H1 (cell line): Measurements from ENCODE around the gene PCDHGA2. TPM values are rescaled to one million over a fixed set of nuclear protein-coding genes. Genes with fewer than 3 reads are reported as not detected.
A peak's percentile ranks its signal among the peaks of the same experiment; 100 is the strongest.

Source experiments
- CTCF ChIA-PET: fragments of 300-600 bp; sonication (Branson Sonifier 250); formaldehyde crosslinking; loops from one replicate; lab custom pipeline; 2021; ENCODE audit not compliant: partially characterized antibody; lab: Charles Lee
- POLR2A ChIA-PET: fragments of 300-600 bp; sonication (Branson Sonifier 250); formaldehyde crosslinking; loops from one replicate; lab custom pipeline; 2021; ENCODE audit warnings: inconsistent platforms; ENCODE audit not compliant: partially characterized antibody; lab: Charles Lee
- DNase-seq, 2 experiments: peaks; one replicate each; pipeline versions ENCODE4 v3.0.0 to v3.0.0-alpha.2; 2010 to 2022; ENCODE audit warnings: low spot score in 2 of 2, low read depth in 1 of 2, mixed read lengths in 1 of 2
- FAIRE-seq: peaks from 2 replicates; lab custom pipeline; 2011; peaks lifted over from hg19 to GRCh38; lab: Jason Lieb, UNC
- H2AFZ ChIP-seq: 2 replicates; pipeline ENCODE4 v1.8.1; 2012; ENCODE audit warnings: low read length, inconsistent platforms
- H2AK5ac ChIP-seq: 2 replicates; pipeline ENCODE4 v1.6.1; 2013; ENCODE audit warnings: low read depth, low read length
- H2BK120ac ChIP-seq: replicated peaks from 2 replicates; pipeline ENCODE3; 2013; ENCODE audit warnings: low read depth, low read length, inconsistent platforms
- H2BK12ac ChIP-seq: 2 replicates; pipeline ENCODE4 v1.6.1; 2013; ENCODE audit warnings: low read depth, low read length
- H2BK15ac ChIP-seq: 2 replicates; pipeline ENCODE4 v1.6.1; 2013; ENCODE audit warnings: low read length
- H2BK20ac ChIP-seq: 2 replicates; pipeline ENCODE4 v1.6.1; 2013; ENCODE audit warnings: low read length
- H2BK5ac ChIP-seq: 2 replicates; pipeline ENCODE4 v1.6.1; 2013; ENCODE audit warnings: low read depth, low read length
- H3K14ac ChIP-seq: 2 replicates; pipeline ENCODE4 v1.6.1; 2013; ENCODE audit warnings: inconsistent platforms; ENCODE audit not compliant: insufficient read length
- H3K18ac ChIP-seq: 2 replicates; pipeline ENCODE4 v1.6.1; 2013; ENCODE audit warnings: low read length; ENCODE audit errors: extremely low read depth
- H3K23ac ChIP-seq: 2 replicates; pipeline ENCODE4 v1.6.1; 2013; ENCODE audit warnings: inconsistent platforms; ENCODE audit not compliant: insufficient read length
- H3K23me2 ChIP-seq: 2 replicates; pipeline ENCODE4 v1.6.1; 2013; ENCODE audit warnings: low read depth, low read length
- H3K27ac ChIP-seq: 2 replicates; pipeline ENCODE4 v1.6.1; 2011; ENCODE audit warnings: low read depth, low read length, inconsistent platforms
- H3K27me3 ChIP-seq, 4 experiments: replicated peaks in 1 of 4; 1 replicate in 1 of 4; 2 replicates in 3 of 4; pipeline versions ENCODE4 v1.6.1 to v1.8.1; 2011 to 2013; ENCODE audit warnings: low read length in 3 of 4, mild to moderate bottlenecking in 3 of 4, inconsistent platforms in 2 of 4, mixed read lengths in 2 of 4, moderate library complexity in 1 of 4; ENCODE audit not compliant: control insufficient read depth in 3 of 4, insufficient read depth in 3 of 4; ENCODE audit errors: extremely low read depth in 1 of 4
- H3K36me3 ChIP-seq, 4 experiments: 2 replicates each; pipeline versions ENCODE4 v1.6.1 to v1.8.1; 2011 to 2013; ENCODE audit warnings: mild to moderate bottlenecking in 4 of 4, low read length in 3 of 4, moderate library complexity in 2 of 4, control low read depth in 1 of 4, inconsistent platforms in 1 of 4; ENCODE audit not compliant: insufficient read depth in 4 of 4, control insufficient read depth in 2 of 4
- H3K4ac ChIP-seq: replicated peaks from 2 replicates; pipeline ENCODE3; 2013; ENCODE audit warnings: low read length, low read depth, mixed read lengths, inconsistent platforms; ENCODE audit not compliant: insufficient read length
- H3K4me1 ChIP-seq, 4 experiments: replicated peaks in 1 of 4; 1 replicate in 1 of 4; 2 replicates in 3 of 4; pipeline versions ENCODE4 v1.6.1 to v1.8.1; 2011 to 2013; ENCODE audit warnings: low read length in 3 of 4, inconsistent platforms in 2 of 4, mixed read lengths in 1 of 4; ENCODE audit not compliant: insufficient read depth in 4 of 4, control insufficient read depth in 3 of 4
- H3K4me2 ChIP-seq, 2 experiments: 2 replicates each; pipeline versions ENCODE4 v1.6.1 to v1.8.1; 2011 to 2013; ENCODE audit warnings: low read depth in 2 of 2, low read length in 2 of 2, control low read depth in 1 of 2, inconsistent platforms in 1 of 2, mild to moderate bottlenecking in 1 of 2; ENCODE audit not compliant: insufficient read depth in 1 of 2
- H3K4me3 ChIP-seq, 4 experiments: fragments of 200-600, 300-600 bp in 1 of 4; sonication (generic), shearing (Covaris generic), sonication (Bioruptor Twin) in 1 of 4; 2 replicates each; pipeline versions ENCODE4 v1.5.1 to v1.8.1; 2011 to 2016; ENCODE audit warnings: low read length in 4 of 4, low read depth in 3 of 4, control low read depth in 2 of 4, inconsistent platforms in 2 of 4, mild to moderate bottlenecking in 2 of 4, mixed read lengths in 1 of 4, moderate library complexity in 1 of 4; ENCODE audit not compliant: insufficient read depth in 2 of 4; ENCODE audit errors: extremely low read depth in 1 of 4
- H3K56ac ChIP-seq: replicated peaks from 2 replicates; pipeline ENCODE3; 2013; ENCODE audit warnings: low read depth, mild to moderate bottlenecking, mixed read lengths, low read length, inconsistent platforms; ENCODE audit not compliant: insufficient read length
- H3K79me1 ChIP-seq: 2 replicates; pipeline ENCODE4 v1.6.1; 2013; ENCODE audit warnings: low read depth, low read length, control low read depth
- H3K79me2 ChIP-seq, 2 experiments: 2 replicates each; pipeline versions ENCODE4 v1.6.1 to v1.8.1; 2012 to 2013; ENCODE audit warnings: low read length in 2 of 2, mild to moderate bottlenecking in 2 of 2, inconsistent platforms in 1 of 2; ENCODE audit not compliant: insufficient read depth in 2 of 2, control insufficient read depth in 1 of 2
- H3K9ac ChIP-seq, 4 experiments: replicated peaks in 1 of 4; 1 replicate in 1 of 4; 2 replicates in 3 of 4; pipeline versions ENCODE4 v1.6.1 to v1.8.1; 2011 to 2013; ENCODE audit warnings: low read depth in 3 of 4, low read length in 3 of 4, control low read depth in 2 of 4, mild to moderate bottlenecking in 2 of 4, moderate library complexity in 2 of 4, inconsistent platforms in 1 of 4; ENCODE audit errors: extremely low read depth in 1 of 4
- H3K9me3 ChIP-seq, 2 experiments: 2 replicates each; pipeline versions ENCODE4 v1.6.1 to v1.8.1; 2012 to 2013; ENCODE audit warnings: mild to moderate bottlenecking in 2 of 2, moderate library complexity in 2 of 2, control low read depth in 1 of 2, inconsistent platforms in 1 of 2, low read depth in 1 of 2, low read length in 1 of 2, mixed read lengths in 1 of 2; ENCODE audit not compliant: insufficient read depth in 2 of 2
- H4K20me1 ChIP-seq, 2 experiments: replicated peaks in 1 of 2; 2 replicates each; pipeline versions ENCODE3 to v1.8.1; 2011 to 2013; ENCODE audit warnings: inconsistent platforms in 2 of 2, low read length in 2 of 2, mild to moderate bottlenecking in 1 of 2; ENCODE audit not compliant: insufficient read depth in 2 of 2, control insufficient read depth in 1 of 2
- H4K5ac ChIP-seq: 2 replicates; pipeline ENCODE4 v1.6.1; 2013; ENCODE audit warnings: low read length, low read depth, mixed read lengths, inconsistent platforms; ENCODE audit not compliant: insufficient read length
- H4K8ac ChIP-seq: 2 replicates; pipeline ENCODE4 v1.8.0; 2013; ENCODE audit warnings: mild to moderate bottlenecking, moderate library complexity, low read length, inconsistent platforms; ENCODE audit not compliant: insufficient read depth; ENCODE audit errors: extremely low read depth
- H4K91ac ChIP-seq: replicated peaks from 2 replicates; pipeline ENCODE3; 2013; ENCODE audit warnings: low read length, mixed read lengths, inconsistent platforms; ENCODE audit not compliant: insufficient read length
- BCL11A ChIP-seq, 2 experiments: IDR thresholded peaks; one replicate each; pipeline ENCODE4 v1.6.1; 2011; ENCODE audit warnings: low read depth in 2 of 2, low read length in 2 of 2, mild to moderate bottlenecking in 2 of 2
- KDM1A ChIP-seq: fragments of 200-600, 300-600 bp; sonication (generic); IDR thresholded peaks from 2 replicates; pipeline ENCODE4 v1.7.1; 2016; ENCODE audit warnings: mild to moderate bottlenecking, low read length, borderline replicate concordance
- KDM4A ChIP-seq: IDR thresholded peaks from one replicate; pipeline ENCODE4 v1.7.1; 2012; ENCODE audit warnings: low read depth, mild to moderate bottlenecking, moderate library complexity, low read length, inconsistent platforms; ENCODE audit not compliant: severe bottlenecking
- RBBP5 ChIP-seq: IDR thresholded peaks from 2 replicates; pipeline ENCODE4 v1.7.1; 2012; ENCODE audit warnings: low read depth, mild to moderate bottlenecking, inconsistent platforms, low read length, moderate library complexity, borderline replicate concordance
- SAP30 ChIP-seq: fragments of 300-600 bp; sonication (generic); IDR thresholded peaks from 2 replicates; pipeline ENCODE4 v1.7.1; 2012; ENCODE audit warnings: low read length, moderate library complexity, mild to moderate bottlenecking, inconsistent platforms; ENCODE audit not compliant: insufficient read depth, insufficient replicate concordance
- TAF1 ChIP-seq: IDR thresholded peaks from 2 replicates; pipeline ENCODE4 v1.6.1; 2011; ENCODE audit warnings: mild to moderate bottlenecking, low read depth, low read length
- TBP ChIP-seq: IDR thresholded peaks from 2 replicates; pipeline ENCODE4 v1.6.1; 2011; ENCODE audit warnings: low read depth, low read length, improper control_type of control experiment
- WGBS, 2 experiments: shearing (Covaris generic) in 1 of 2; methylation state at CpG; one replicate each; pipeline versions ENCODE4 v1.1.6 to v1.1.7; 2013 to 2015; ENCODE audit warnings: low lambda C conversion rate in 2 of 2, mixed read lengths in 2 of 2, inconsistent platforms in 1 of 2, low coverage in 1 of 2, missing lambda C conversion rate in 1 of 2; ENCODE audit not compliant: insufficient replicate concordance in 2 of 2, insufficient coverage in 1 of 2, insufficient read length in 1 of 2; ENCODE audit errors: extremely low coverage in 1 of 2, missing lambda C conversion rate in 1 of 2; 5-methylcytosine and 5-hydroxymethylcytosine counted together
- polyA plus RNA-seq, 7 experiments: library from polyadenylated mRNA; depleted of rRNA in 3 of 7; stranded (reverse) in 5 of 7; unstranded in 2 of 7; fragments of >200 nt in 5 of 7; fragments of 200-250 nt in 2 of 7; gene quantifications; 1 replicate in 5 of 7; 2 replicates in 1 of 7; 4 replicates in 1 of 7; pipeline versions ENCODE4 v1.2.1 to v1.2.3, GENCODE V29; 2011 to 2013; ENCODE audit warnings: missing spikeins in 2 of 7, mixed read lengths in 2 of 7
- total RNA-seq: library from RNA; stranded (reverse); fragmentation: NEBNext Ultra II Directional; extraction: Animal tissue kit (Norgen Biotek cat#: 25700); gene quantifications from 2 replicates; pipeline ENCODE4 v1.2.1, GENCODE V29; 2021
- TF ChIP-seq, protein P1 (sequence below), 3 experiments: IDR thresholded peaks; 1 replicate in 2 of 3; 2 replicates in 1 of 3; pipeline versions ENCODE4 v1.5.1 to v1.6.1; 2011; ENCODE audit warnings: low read length in 3 of 3, mild to moderate bottlenecking in 3 of 3, inconsistent platforms in 2 of 3, low read depth in 1 of 3, moderate library complexity in 1 of 3; ENCODE audit not compliant: insufficient read depth in 1 of 3; ENCODE audit errors: control extremely low read depth in 1 of 3

PCDHGA2 gene
- total and polyA plus RNA-seq, 2 of the 8 experiments (the other 6 are each of a cell fraction or from before 2014, with no cell fraction given) = 0.32 to 0.39 TPM

GRCh38 chr5:141319202-141319601, 19.4 kb upstream of the PCDHGA2 start:
- H3K27ac ChIP-seq = no peak overlapping the region
- CTCF ChIA-PET = interaction anchor here (0.7 to 5.0 kb wide), 38 partner anchors 10 to 298 kb away, joined by 3 to 30 read pairs (median 5); partner anchors contain the start of genes PCDHB13, PCDHB14, PCDHB15 and PCDHB16

More at GRCh38 chr5:141319202-141319601, 19.4 kb upstream of the PCDHGA2 start:
- Histone ChIP-seq H3K56ac (no peak overlapping the region), H2AK5ac (no peak overlapping the region), H2BK20ac (no peak overlapping the region), H3K27me3 (no peaks in the 10 kb centered on the region), H2BK5ac (no peak overlapping the region), H3K4me1 (no peaks in the 10 kb centered on the region), H3K23me2 (peaks cover 3% of the 10 kb centered on the region), H3K79me1 (no peaks in the 10 kb centered on the region), H4K5ac (no peak overlapping the region), H2AFZ (no peak overlapping the region), H3K36me3 (peaks cover 5 to 27% (median 19%) of the 10 kb centered on the region in 4 experiments; a peak in 6 of 8 replicates), H4K8ac (no peak overlapping the region), H4K20me1 (no peaks in the 10 kb centered on the region), H3K4me2 (peak overlapping the region; percentile 66 to 74; a peak in 3 of 4 replicates), H4K91ac (no peak overlapping the region), H2BK15ac (no peak overlapping the region), H3K9me3 (peaks cover 22 to 27% of the 10 kb centered on the region in 2 experiments), H3K23ac (no peak overlapping the region), H2BK12ac (no peak overlapping the region), H3K4ac (no peak overlapping the region), H2BK120ac (no peak overlapping the region), H3K9ac (no peak overlapping the region), H3K79me2 (peaks cover 11 to 25% of the 10 kb centered on the region in 2 experiments), H3K18ac (no peak overlapping the region), H3K4me3 (peak overlapping the region; percentile 14 to 94 (median 47); a peak in 5 of 8 replicates), H3K14ac (no peak overlapping the region)
- POLR2A ChIA-PET = interaction anchor here (1.0 to 3.1 kb wide), 5 partner anchors 10 to 194 kb away, joined by 3 to 18 read pairs (median 5); partner anchors contain the start of gene PCDHGA1
- FAIRE-seq (no peak), DNase-seq (no peak)
- no peak for TF ChIP-seq TAF1
- TF ChIP-seq TBP = no peak
- TF ChIP-seq KDM1A = no peak
- TF ChIP-seq RBBP5 = no peak
- TF ChIP-seq, protein P1, sequence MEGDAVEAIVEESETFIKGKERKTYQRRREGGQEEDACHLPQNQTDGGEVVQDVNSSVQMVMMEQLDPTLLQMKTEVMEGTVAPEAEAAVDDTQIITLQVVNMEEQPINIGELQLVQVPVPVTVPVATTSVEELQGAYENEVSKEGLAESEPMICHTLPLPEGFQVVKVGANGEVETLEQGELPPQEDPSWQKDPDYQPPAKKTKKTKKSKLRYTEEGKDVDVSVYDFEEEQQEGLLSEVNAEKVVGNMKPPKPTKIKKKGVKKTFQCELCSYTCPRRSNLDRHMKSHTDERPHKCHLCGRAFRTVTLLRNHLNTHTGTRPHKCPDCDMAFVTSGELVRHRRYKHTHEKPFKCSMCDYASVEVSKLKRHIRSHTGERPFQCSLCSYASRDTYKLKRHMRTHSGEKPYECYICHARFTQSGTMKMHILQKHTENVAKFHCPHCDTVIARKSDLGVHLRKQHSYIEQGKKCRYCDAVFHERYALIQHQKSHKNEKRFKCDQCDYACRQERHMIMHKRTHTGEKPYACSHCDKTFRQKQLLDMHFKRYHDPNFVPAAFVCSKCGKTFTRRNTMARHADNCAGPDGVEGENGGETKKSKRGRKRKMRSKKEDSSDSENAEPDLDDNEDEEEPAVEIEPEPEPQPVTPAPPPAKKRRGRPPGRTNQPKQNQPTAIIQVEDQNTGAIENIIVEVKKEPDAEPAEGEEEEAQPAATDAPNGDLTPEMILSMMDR (IDR thresholded peaks at IDR 0.05; ENCODE audit: control extremely low read depth in 1 of 3, insufficient read depth in 1 of 3, low read depth in 1 of 3, low read length in 3 of 3) = no peak
- TF ChIP-seq BCL11A (IDR thresholded peaks at IDR 0.05; ENCODE audit: low read depth in 2 of 2, low read length in 2 of 2) = no peak
- TF ChIP-seq KDM4A = no peak
- TF ChIP-seq SAP30 = no peak
- WGBS, 2 experiments = 96% methylated on average over 6 of the region's 6 CpGs; no CpG with 5 or more reads in 1 of the 2 experiments
